GM18499 (cell line): Measurements from ENCODE around the gene GALNT17.

Experiments
- ATAC-seq: cut with Tn5 transposase; IDR thresholded peaks from one replicate; pipeline ENCODE4 v1.9.1; 2021; ENCODE audit warnings: moderate number of reproducible peaks; ENCODE audit not compliant: insufficient read depth, unreplicated experiment

GALNT17 gene

GRCh38 chr7:71650653-71651337 lies 518.9 kb downstream of the GALNT17 start:
- ATAC-seq = no peak

- no peak for ATAC-seq
Observed at GRCh38 chr7:71652510-71652909, 520.6 kb downstream of the GALNT17 start.

GRCh38 chr7:71657386-71657785 lies 525.4 kb downstream of the GALNT17 start:
- no peak for ATAC-seq

- no peak for ATAC-seq
Observed at GRCh38 chr7:71659622-71660021, 527.7 kb downstream of the GALNT17 start.

GRCh38 chr7:71661671-71662224 lies 529.8 kb downstream of the GALNT17 start:
- no peak for ATAC-seq

- ATAC-seq = no peak
Observed at GRCh38 chr7:71665716-71666115, 533.8 kb downstream of the GALNT17 start.

GRCh38 chr7:71668572-71668971 lies 536.6 kb downstream of the GALNT17 start:
- no peak for ATAC-seq

- ATAC-seq = no peak
Observed at GRCh38 chr7:71679480-71679879, 547.5 kb downstream of the GALNT17 start.

GRCh38 chr7:71682181-71682580 lies 550.2 kb downstream of the GALNT17 start:
- no peak for ATAC-seq

GRCh38 chr7:71682841-71683781 lies 551.2 kb downstream of the GALNT17 start:
- no peak for ATAC-seq

GRCh38 chr7:71687286-71687685 lies 555.3 kb downstream of the GALNT17 start:
- ATAC-seq = no peak

GRCh38 chr7:71687831-71688599 lies 556.1 kb downstream of the GALNT17 start:
- ATAC-seq = no peak

- no peak for ATAC-seq
Observed at GRCh38 chr7:71691538-71691937, 559.6 kb downstream of the GALNT17 start.

- no peak for ATAC-seq
Observed at GRCh38 chr7:71694665-71695064, 562.7 kb downstream of the GALNT17 start.

GRCh38 chr7:71695186-71695585 lies 563.2 kb downstream of the GALNT17 start:
- ATAC-seq = no peak

GRCh38 chr7:71696511-71696910 lies 564.6 kb downstream of the GALNT17 start:
- ATAC-seq = no peak

GRCh38 chr7:71697400-71697799 lies 565.5 kb downstream of the GALNT17 start:
- ATAC-seq = no peak

GRCh38 chr7:71705217-71705616 lies 573.3 kb downstream of the GALNT17 start:
- no peak for ATAC-seq

- no peak for ATAC-seq
Observed at GRCh38 chr7:71705901-71706596, 574.1 kb downstream of the GALNT17 start.

- no peak for ATAC-seq
Observed at GRCh38 chr7:71706597-71706975, 574.6 kb downstream of the GALNT17 start.
